GM23338 (cell line): ENCODE measurements around the gene PLCL1.

Experiments
- CREB1 ChIP-seq: fragments of 250-450 bp; sonication (Bioruptor Pico); IDR thresholded peaks from 2 replicates; pipeline ENCODE4 v1.5.0; 2020; ENCODE audit warnings: low read depth, mild to moderate bottlenecking, moderate library complexity
- CTCF ChIP-seq, 2 experiments: fragments of 200-600 bp in 1 of 2; sonication (generic) in 1 of 2; conservative IDR thresholded peaks; 2 replicates each; pipeline versions ENCODE4 v1.5.1 to v1.6.1; 2016 to 2017; ENCODE audit warnings: antibody characterized with exemption in 2 of 2, low read depth in 2 of 2, mild to moderate bottlenecking in 2 of 2, moderate library complexity in 1 of 2
- EZH2 ChIP-seq: fragments of 200-600 bp; sonication (generic); IDR thresholded peaks from one replicate; pipeline ENCODE4 v1.8.0; 2017; ENCODE audit warnings: antibody characterized with exemption, mild to moderate bottlenecking, low read depth; ENCODE audit not compliant: unreplicated experiment
- EZH2phosphoT487 ChIP-seq: fragments of 200-600 bp; sonication (generic); IDR thresholded peaks from one replicate; pipeline ENCODE4 v1.8.1; 2018; ENCODE audit warnings: antibody characterized with exemption; ENCODE audit not compliant: unreplicated experiment
- JUNB ChIP-seq: IDR thresholded peaks from one replicate; pipeline ENCODE4 v1.6.1; 2016; ENCODE audit warnings: antibody characterized with exemption; ENCODE audit not compliant: unreplicated experiment
- NANOG ChIP-seq: IDR thresholded peaks from 2 replicates; pipeline ENCODE4 v1.6.1; 2016; ENCODE audit warnings: antibody characterized with exemption, borderline replicate concordance
- POLR2AphosphoS5 ChIP-seq: IDR thresholded peaks from 2 replicates; pipeline ENCODE4 v1.6.1; 2016; ENCODE audit warnings: antibody characterized with exemption, low read depth
- REST ChIP-seq: IDR thresholded peaks from one replicate; pipeline ENCODE4 v1.6.1; 2018; ENCODE audit warnings: antibody characterized with exemption; ENCODE audit not compliant: unreplicated experiment
- STAT1 ChIP-seq: IDR thresholded peaks from one replicate; pipeline ENCODE4 v1.6.1; 2016; ENCODE audit warnings: antibody characterized with exemption; ENCODE audit not compliant: unreplicated experiment
- ZNF331 ChIP-seq: fragments of 250-450 bp; sonication (Bioruptor Pico); IDR thresholded peaks from 2 replicates; pipeline ENCODE4 v1.5.0; 2020; ENCODE audit warnings: low read depth, mild to moderate bottlenecking, moderate library complexity

GRCh38 chr2:198045227-198045626 is 240.8 kb downstream of the PLCL1 start:
- no peak for TF ChIP-seq CTCF (conservative IDR thresholded peaks at IDR 0.05; ENCODE audit: low read depth in 2 of 2)
- TF ChIP-seq EZH2: no peak
- TF ChIP-seq POLR2AphosphoS5: no peak
- no peak for TF ChIP-seq EZH2phosphoT487
- TF ChIP-seq REST: no peak
- TF ChIP-seq STAT1: no peak
- TF ChIP-seq CREB1: no peak
- TF ChIP-seq JUNB: no peak
- no peak for TF ChIP-seq NANOG
- TF ChIP-seq ZNF331 (CRISPR knock-in tag): no peak
